ENCODE data around the gene CWC27.
"Not testable (repeated sequence)": the region's sequence is repeated elsewhere in the genome, so short reads cannot be mapped to it uniquely, and the experiment has no call there.

CWC27 gene

DNA sequence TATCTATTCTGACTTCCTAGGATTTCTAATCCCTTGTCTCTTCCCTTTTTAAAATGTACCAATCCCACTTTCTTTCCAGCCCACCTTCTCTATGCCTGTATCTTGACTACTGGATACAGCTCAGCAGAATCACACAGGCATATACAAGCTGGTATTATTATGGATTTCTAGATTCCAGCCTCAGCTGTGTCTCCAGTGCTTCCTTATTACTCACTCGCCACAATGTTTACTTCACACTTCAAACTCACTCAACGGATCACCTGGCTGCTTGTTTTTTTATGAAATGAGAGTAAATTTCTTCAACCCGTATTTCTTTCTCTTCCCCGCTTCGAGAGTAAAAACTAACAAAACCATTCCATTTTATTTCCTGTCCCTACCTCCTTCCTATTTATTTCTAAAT, 38.8 kb downstream of the CWC27 start:
- H3K79me2 ChIP-seq (ENCODE audit: insufficient read depth, low read depth) = no peaks in the 10 kb centered on the region
- H3K36me3 ChIP-seq (ENCODE audit: insufficient read depth) = no peaks in the 10 kb centered on the region
- H3K4me3 ChIP-seq (IDR thresholded peaks at IDR 0.05; ENCODE audit: insufficient read depth, low read depth, low read length) = no peak overlapping the region
- H3K9ac ChIP-seq = no peak overlapping the region
- TF ChIP-seq, protein P1, sequence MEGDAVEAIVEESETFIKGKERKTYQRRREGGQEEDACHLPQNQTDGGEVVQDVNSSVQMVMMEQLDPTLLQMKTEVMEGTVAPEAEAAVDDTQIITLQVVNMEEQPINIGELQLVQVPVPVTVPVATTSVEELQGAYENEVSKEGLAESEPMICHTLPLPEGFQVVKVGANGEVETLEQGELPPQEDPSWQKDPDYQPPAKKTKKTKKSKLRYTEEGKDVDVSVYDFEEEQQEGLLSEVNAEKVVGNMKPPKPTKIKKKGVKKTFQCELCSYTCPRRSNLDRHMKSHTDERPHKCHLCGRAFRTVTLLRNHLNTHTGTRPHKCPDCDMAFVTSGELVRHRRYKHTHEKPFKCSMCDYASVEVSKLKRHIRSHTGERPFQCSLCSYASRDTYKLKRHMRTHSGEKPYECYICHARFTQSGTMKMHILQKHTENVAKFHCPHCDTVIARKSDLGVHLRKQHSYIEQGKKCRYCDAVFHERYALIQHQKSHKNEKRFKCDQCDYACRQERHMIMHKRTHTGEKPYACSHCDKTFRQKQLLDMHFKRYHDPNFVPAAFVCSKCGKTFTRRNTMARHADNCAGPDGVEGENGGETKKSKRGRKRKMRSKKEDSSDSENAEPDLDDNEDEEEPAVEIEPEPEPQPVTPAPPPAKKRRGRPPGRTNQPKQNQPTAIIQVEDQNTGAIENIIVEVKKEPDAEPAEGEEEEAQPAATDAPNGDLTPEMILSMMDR (conservative IDR thresholded peaks at IDR 0.05; ENCODE audit: low read depth, low read length) = no peak
- no peaks in the 10 kb centered on the region for H3K4me1 ChIP-seq (ENCODE audit: low read depth, poor library complexity, severe bottlenecking)
- H3K4me2 ChIP-seq = no peak overlapping the region
- no peak overlapping the region for H3K27ac ChIP-seq
- H4K20me1 ChIP-seq (ENCODE audit: insufficient read depth) = no peaks in the 10 kb centered on the region
- no peak overlapping the region for H2AFZ ChIP-seq (ENCODE audit: low read depth)
- no peaks in the 10 kb centered on the region for H3K27me3 ChIP-seq (ENCODE audit: insufficient read depth, low read depth)

DNA sequence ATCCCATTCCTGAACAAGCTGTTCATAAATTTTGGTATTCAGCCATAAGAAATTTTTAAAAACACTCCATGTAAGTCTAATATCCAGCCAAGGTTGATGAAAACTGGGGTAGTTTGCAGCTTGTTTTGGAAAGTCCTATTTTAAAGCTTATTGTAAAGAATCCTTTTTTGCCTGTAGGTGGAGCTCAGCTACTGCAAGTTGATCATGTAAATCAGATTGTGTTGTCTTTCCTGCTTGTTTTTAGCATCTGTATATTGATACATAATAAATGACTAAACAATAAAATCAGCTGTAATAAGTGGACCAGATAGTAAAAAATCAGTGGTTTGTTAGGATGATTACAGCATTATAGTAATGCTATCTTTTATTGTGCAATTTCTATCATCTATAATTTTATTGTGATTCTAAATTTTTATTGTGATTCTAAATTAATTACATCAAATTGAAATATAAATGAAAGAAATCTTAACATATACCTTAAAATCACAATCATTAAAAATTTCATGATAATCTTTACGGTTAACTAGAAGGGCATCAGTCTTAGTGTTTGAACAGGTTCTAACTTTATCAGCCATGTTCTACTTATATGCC, 42.4 kb downstream of the CWC27 start:
- Histone ChIP-seq H3K4me3 (IDR thresholded peaks at IDR 0.05; ENCODE audit: insufficient read depth, low read depth, low read length) (no peak overlapping the region), H3K79me2 (ENCODE audit: insufficient read depth, low read depth) (no peaks in the 10 kb centered on the region), H3K36me3 (ENCODE audit: insufficient read depth) (no peaks in the 10 kb centered on the region), H3K4me1 (ENCODE audit: low read depth, poor library complexity, severe bottlenecking) (no peaks in the 10 kb centered on the region), H2AFZ (ENCODE audit: low read depth) (no peak overlapping the region), H3K4me2 (no peak overlapping the region), H3K27ac (no peak overlapping the region), H3K9ac (no peak overlapping the region), H4K20me1 (ENCODE audit: insufficient read depth) (no peaks in the 10 kb centered on the region), H3K27me3 (ENCODE audit: insufficient read depth, low read depth) (no peaks in the 10 kb centered on the region)
- TF ChIP-seq, protein P1 (conservative IDR thresholded peaks at IDR 0.05; ENCODE audit: low read depth, low read length) = peak; percentile 83

DNA sequence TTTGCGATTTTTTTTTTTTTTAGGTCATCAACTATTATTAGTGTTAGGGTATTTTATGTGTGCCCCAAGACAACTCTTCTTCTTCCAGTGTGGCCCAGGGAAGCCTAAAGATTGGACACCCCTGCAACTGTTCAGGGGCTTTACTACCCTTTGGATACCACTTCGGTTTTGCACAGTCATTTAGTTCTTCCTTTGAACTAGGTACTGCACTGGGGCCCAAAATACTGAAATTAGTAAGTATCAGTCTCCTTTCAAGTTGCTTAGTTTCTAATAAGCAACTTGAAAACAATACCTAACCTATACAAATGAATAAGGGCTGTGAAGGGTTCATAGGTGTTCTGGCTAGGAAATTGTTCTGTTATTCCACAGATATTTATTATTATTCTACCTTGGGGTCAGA, 45.3 kb downstream of the CWC27 start:
- H3K36me3 ChIP-seq (ENCODE audit: insufficient read depth) = no peaks in the 10 kb centered on the region
- H4K20me1 ChIP-seq (ENCODE audit: insufficient read depth) = no peaks in the 10 kb centered on the region
- H3K27me3 ChIP-seq (ENCODE audit: insufficient read depth, low read depth) = no peaks in the 10 kb centered on the region
- no peaks in the 10 kb centered on the region for H3K79me2 ChIP-seq (ENCODE audit: insufficient read depth, low read depth)
- TF ChIP-seq, protein P1 (conservative IDR thresholded peaks at IDR 0.05; ENCODE audit: low read depth, low read length) = no peak
- no peak overlapping the region for H3K27ac ChIP-seq
- no peak overlapping the region for H3K4me2 ChIP-seq
- no peak overlapping the region for H3K4me3 ChIP-seq (IDR thresholded peaks at IDR 0.05; ENCODE audit: insufficient read depth, low read depth, low read length)
- no peaks in the 10 kb centered on the region for H3K4me1 ChIP-seq (ENCODE audit: low read depth, poor library complexity, severe bottlenecking)
- H3K9ac ChIP-seq = no peak overlapping the region
- no peak overlapping the region for H2AFZ ChIP-seq (ENCODE audit: low read depth)

DNA sequence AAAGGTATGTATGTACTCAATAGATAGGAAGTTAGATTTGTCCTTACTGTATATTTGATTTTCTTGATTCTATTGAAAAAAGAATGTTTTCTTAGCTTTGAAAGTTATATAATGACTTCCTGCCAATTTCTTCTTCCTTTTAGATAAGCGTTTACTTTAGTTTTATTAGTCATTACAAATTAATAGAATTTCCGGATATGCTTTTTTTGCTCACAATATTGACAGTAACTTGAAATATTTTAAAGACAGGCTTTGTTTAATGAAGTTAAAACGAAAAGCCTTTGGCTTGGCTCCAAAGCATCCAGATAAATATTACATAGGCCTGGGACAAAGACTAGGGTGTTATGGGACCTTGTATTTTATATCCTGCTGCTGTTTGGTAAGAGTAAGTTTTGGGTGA, 49.5 kb downstream of the CWC27 start:
- Histone ChIP-seq H3K27ac (no peak overlapping the region), H3K36me3 (ENCODE audit: insufficient read depth) (no peaks in the 10 kb centered on the region), H3K9ac (no peak overlapping the region), H3K4me2 (no peak overlapping the region), H4K20me1 (ENCODE audit: insufficient read depth) (no peaks in the 10 kb centered on the region), H3K4me3 (IDR thresholded peaks at IDR 0.05; ENCODE audit: insufficient read depth, low read depth, low read length) (no peak overlapping the region), H3K27me3 (ENCODE audit: insufficient read depth, low read depth) (no peaks in the 10 kb centered on the region), H3K4me1 (ENCODE audit: low read depth, poor library complexity, severe bottlenecking) (peaks cover 6% of the 10 kb centered on the region), H2AFZ (ENCODE audit: low read depth) (no peak overlapping the region), H3K79me2 (ENCODE audit: insufficient read depth, low read depth) (no peaks in the 10 kb centered on the region)
- TF ChIP-seq, protein P1 (conservative IDR thresholded peaks at IDR 0.05; ENCODE audit: low read depth, low read length) = no peak

DNA sequence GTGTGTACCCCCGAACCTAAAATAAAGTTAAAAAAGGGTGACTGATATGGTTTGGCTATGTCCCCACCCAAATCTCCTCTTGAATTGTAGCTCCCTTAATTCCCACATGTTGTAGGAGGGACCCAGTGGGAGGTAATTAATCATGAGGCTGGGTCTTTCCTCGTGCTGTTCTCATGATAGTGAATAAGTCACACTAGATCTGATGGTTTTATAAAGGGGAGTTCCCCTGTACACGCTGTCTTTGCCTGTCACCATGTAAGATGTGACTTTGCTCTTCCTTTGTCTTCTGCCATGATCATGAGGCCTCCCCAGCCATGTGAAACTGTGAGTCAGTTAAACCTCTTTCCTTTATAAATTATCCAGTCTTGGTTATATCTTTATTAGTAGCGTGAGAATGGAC, 50.6 kb downstream of the CWC27 start:
- not testable (repeated sequence) for H4K20me1 ChIP-seq (ENCODE audit: insufficient read depth); H2AFZ ChIP-seq (ENCODE audit: low read depth); H3K79me2 ChIP-seq (ENCODE audit: insufficient read depth, low read depth); H3K4me2 ChIP-seq; H3K27ac ChIP-seq; H3K4me1 ChIP-seq (ENCODE audit: low read depth, poor library complexity, severe bottlenecking); H3K36me3 ChIP-seq (ENCODE audit: insufficient read depth); H3K4me3 ChIP-seq (IDR thresholded peaks at IDR 0.05; ENCODE audit: insufficient read depth, low read depth, low read length); H3K9ac ChIP-seq; H3K27me3 ChIP-seq (ENCODE audit: insufficient read depth, low read depth)
